ENCODE measurements around the gene TIMM10.

The TIMM10 gene

DNA sequence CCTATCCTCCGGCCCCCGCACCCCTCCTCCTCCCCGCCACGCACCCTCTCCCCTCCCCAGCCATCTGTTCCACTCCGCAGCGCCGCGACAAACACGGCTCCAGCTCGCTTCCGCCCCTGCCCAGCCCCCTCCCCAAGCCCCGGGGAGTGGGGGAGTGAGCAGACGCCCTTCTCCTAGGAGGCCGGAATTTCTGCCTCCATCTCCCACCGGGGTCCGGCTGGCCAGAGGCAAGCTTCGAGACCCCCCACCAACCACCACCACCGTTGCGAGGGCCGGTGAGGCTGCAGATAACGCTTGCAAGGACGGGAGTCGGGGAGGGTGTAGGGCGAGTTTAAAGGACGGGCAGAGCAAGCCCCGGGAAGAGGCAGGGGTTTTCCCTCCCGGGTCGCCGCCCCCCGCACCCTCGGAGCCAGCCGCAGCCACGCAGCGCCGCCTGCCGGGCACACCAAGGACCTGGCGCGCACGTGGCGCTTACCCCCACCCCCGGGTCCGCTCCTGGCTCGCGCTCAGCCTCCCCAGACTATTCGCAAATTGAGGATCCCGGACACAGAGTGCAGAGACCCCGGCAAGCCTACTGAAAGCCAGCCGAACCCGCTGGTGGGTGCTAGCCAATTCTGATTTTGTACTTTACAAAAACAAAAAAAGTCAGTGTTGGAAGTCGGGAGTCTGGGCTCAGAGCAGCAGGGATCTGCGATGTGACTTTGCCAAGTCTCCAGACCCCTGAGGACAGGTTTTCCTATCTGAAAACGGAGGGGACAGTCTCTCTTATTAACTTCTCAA, 47.6 kb downstream of the TIMM10 start:
- DNase-seq: no peak

DNA sequence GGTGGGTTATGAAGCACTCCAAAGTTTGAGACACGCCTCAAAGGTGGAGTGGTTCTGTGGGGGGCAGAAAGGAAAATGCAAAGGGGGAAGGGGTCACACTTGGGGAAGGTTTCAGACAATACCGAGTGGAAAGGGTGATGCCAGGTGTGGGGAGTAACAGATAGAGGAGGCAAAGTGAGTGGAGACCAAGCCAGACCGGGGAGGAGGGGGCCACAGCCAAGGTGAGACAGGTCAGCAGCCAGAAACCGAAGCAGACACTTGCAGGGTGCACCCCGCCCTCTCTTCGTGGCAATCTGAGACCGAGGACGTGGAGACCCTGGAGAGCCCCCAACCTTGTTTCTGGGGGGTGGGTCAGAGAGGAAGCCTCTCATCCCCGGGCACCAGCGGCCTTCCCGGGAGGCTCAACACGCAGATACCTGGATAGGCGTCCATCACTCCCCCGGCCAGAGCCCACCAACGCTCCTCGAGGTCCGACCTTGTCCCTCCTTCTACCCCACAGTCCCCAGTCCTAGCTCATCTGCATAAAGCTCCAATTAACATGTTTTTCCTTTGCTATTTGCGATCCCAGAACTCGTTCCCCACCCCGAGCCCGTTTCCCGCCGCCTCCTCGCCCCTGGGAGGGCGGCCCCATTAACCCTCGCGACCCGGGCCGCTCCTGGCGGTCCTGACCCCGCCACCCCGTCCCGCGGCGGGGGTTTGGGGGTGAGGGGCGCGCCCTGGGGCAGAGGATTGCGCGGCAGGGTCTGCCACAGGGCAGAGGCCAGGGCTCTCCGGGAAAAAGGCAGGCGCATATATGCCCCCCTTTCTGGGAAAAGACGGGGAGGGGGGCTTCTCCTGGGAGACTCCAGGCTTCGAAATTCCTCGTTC, 48.4 kb downstream of the TIMM10 start:
- DNase-seq: no peak

DNA sequence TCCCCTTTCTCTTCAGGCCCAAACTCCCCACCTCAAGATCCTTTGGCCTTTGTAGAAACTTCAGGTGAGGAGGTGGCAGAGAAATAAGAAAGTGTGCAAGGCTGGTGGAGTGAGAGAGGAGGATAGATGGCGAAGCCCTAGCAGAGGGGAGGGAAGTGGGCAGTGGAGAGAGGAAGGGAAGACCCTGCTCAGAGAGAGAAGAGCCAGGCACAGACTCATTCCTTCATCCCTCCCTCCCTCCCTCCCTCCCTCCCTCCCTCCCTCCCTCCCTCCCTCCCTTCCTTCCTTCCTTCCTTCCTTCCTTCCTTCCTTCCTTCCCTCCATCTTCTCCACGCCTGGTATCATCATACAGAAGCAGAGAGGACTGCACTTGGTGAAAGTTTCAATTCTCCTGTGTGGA, 49.2 kb downstream of the TIMM10 start:
- no peak for DNase-seq

DNA sequence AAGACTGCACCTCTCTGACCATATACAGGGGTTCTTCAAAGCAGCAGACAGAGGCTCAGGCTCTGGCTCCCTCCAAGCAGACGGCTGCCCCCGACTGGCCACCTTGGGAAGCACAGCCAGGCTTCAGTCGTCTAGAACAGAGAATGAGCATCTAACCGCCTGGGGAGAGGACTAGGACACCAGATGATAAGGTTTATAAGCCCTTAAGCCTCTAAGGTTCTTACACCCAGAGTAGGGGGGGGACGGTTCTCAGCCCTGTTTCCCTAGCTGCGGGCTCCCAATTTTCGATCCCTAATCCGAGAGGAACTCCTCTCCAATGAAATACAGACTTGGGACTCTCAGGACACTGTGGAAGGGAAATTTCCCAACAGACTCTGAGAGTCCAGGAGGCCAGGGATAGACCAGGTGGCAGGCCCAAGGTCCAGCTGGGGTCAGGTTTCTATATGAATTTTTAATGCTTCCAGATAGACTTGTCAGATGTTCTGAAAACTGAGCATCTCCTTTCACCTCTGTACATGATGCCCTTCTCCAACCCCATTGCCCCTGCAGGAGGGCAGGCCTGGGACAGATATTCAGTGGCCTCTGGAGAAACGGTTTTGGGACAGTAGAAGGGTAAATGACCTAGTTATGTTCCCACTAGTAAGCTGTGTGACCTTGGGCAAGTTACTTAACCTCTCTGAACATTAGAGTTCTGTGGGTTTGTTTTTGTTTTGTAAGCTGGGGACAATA, 50.0 kb downstream of the TIMM10 start:
- DNase-seq: no peak

DNA sequence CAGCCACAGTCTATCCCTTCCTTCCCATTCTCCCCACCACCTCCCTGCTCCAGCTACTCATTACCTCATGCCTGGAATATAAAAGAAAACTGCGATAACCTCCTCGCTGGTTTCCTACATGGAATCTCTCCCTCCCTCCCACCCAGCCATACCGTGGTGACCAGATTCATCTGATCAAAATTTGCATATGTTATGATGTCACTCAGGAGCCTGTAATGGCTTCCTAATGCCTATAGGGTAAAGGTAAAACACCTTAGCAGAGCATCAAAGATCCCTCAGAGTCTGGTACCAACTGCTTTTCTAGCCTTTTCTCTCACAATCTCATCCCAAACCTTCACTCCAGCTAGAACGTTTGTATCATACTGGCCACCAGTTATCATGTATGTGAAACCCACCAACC, 50.6 kb downstream of the TIMM10 start:
- no peak for DNase-seq

DNA sequence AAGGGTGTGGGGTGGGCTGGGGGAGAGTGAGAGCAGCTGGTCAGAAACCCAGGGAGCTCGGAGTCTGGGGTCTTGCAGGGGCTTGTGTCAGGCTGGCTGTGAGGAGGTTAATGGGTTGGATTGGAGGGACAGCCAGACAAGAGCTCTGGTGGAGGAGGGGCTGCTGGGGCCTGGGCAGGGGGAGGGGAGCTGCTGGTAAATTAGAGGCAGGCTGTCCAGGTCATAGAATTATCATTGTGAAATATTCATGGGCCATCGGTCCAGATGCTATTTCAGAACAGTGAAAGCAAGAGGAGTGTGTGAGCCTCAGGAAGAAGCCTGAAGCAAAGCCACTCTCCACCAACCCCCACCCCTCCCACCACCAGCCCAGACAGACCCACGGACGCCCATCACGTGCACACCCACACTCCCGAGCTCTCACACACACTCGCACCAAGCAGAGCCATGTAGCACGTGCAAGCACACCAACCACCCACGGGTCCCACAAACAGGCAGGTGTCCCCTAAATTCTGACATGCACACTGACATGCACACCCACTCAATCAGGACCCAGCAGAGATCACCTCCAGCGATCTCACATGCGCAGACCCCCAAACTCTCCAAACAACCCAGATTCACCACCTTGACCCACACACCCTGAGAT, 51.4 kb downstream of the TIMM10 start:
- no peak for DNase-seq
